Inferior parietal cortex (tissue), 1 donor: ENCODE results near the gene PTPRD.

Experiments used
- DNase-seq: peaks from one replicate; pipeline ENCODE4 v3.0.0-alpha.2; 2016; ENCODE audit errors: extremely low spot score

Gene PTPRD

GRCh38 chr9:10268531-10269485, 344.0 kb downstream of the PTPRD start:
- peak; percentile 68 for DNase-seq

GRCh38 chr9:10265153-10265631, 347.6 kb downstream of the PTPRD start:
- DNase-seq: no peak

GRCh38 chr9:10260501-10260900, 352.3 kb downstream of the PTPRD start:
- DNase-seq: no peak

GRCh38 chr9:10259668-10260067, 353.1 kb downstream of the PTPRD start:
- no peak for DNase-seq

- DNase-seq: no peak
These were observed 357.0 kb downstream of the PTPRD start for GRCh38 chr9:10255758-10256157.

- DNase-seq: no peak
These were observed 358.5 kb downstream of the PTPRD start for GRCh38 chr9:10254338-10254737.

- no peak for DNase-seq
These were observed 359.5 kb downstream of the PTPRD start for GRCh38 chr9:10253341-10253740.

- no peak for DNase-seq
These were observed 360.6 kb downstream of the PTPRD start for GRCh38 chr9:10252174-10252573.

- no peak for DNase-seq
These were observed 361.3 kb downstream of the PTPRD start for GRCh38 chr9:10251490-10251889.

- no peak for DNase-seq
These were observed 362.6 kb downstream of the PTPRD start for GRCh38 chr9:10250219-10250618.

GRCh38 chr9:10248890-10249289, 363.9 kb downstream of the PTPRD start:
- DNase-seq: no peak

GRCh38 chr9:10242255-10242654, 370.5 kb downstream of the PTPRD start:
- DNase-seq: no peak

- DNase-seq: no peak
These were observed 374.7 kb downstream of the PTPRD start for GRCh38 chr9:10238087-10238486.

GRCh38 chr9:10237584-10237983, 375.2 kb downstream of the PTPRD start:
- no peak for DNase-seq

- no peak for DNase-seq
These were observed 376.6 kb downstream of the PTPRD start for GRCh38 chr9:10236161-10236560.

- DNase-seq: peak; percentile 31
These were observed 377.4 kb downstream of the PTPRD start for GRCh38 chr9:10235376-10235775.

- DNase-seq: peak; percentile 61
These were observed 380.4 kb downstream of the PTPRD start for GRCh38 chr9:10232352-10232930.

- no peak for DNase-seq
These were observed 382.3 kb downstream of the PTPRD start for GRCh38 chr9:10230512-10230911.

GRCh38 chr9:10228082-10228481, 384.7 kb downstream of the PTPRD start:
- DNase-seq: no peak

- no peak for DNase-seq
These were observed 385.8 kb downstream of the PTPRD start for GRCh38 chr9:10226996-10227395.

- DNase-seq: no peak
These were observed 400.1 kb downstream of the PTPRD start for GRCh38 chr9:10212702-10213101.

- no peak for DNase-seq
These were observed 404.1 kb downstream of the PTPRD start for GRCh38 chr9:10208691-10209069.

- DNase-seq: no peak
These were observed 408.5 kb downstream of the PTPRD start for GRCh38 chr9:10204276-10204675.
